Right ventricle myocardium superior (tissue), 1 donor: Measurements from ENCODE around the gene RNF11. TPM values are rescaled to one million over a fixed set of nuclear protein-coding genes. Genes with fewer than 3 reads are reported as not detected.
"Not testable (repeated sequence)": the region's sequence is repeated elsewhere in the genome, so short reads cannot be mapped to it uniquely, and the experiment has no call there.

Experiments used
- ATAC-seq: fragments of 200-7000 bp; cut with Tn5 transposase; one replicate; pipeline ENCODE4 v1.9.1; 2020; ENCODE audit warnings: mild to moderate bottlenecking; ENCODE audit not compliant: poor library complexity
- DNase-seq: peaks from one replicate; pipeline ENCODE4 v3.0.0-alpha.2; 2020
- intact Hi-C: fragments of 100-400 bp; cut with DNase I; formaldehyde crosslinking; loops from one replicate; pipeline ENCODE4 v1.11.2; 2022
- total RNA-seq: library from RNA; stranded (reverse); fragmentation: NEBNext Ultra II Directional; extraction: Animal tissue kit (Norgen Biotek cat#: 25700); gene quantifications from one replicate; pipeline ENCODE4 v1.2.1, GENCODE V29; 2021
- donor health status: DM: no; HTN: yes; CAD: no; lungs with severe emphysema.

Gene RNF11
- total RNA-seq, 1 donor from 2014 or later: 106 TPM

DNA sequence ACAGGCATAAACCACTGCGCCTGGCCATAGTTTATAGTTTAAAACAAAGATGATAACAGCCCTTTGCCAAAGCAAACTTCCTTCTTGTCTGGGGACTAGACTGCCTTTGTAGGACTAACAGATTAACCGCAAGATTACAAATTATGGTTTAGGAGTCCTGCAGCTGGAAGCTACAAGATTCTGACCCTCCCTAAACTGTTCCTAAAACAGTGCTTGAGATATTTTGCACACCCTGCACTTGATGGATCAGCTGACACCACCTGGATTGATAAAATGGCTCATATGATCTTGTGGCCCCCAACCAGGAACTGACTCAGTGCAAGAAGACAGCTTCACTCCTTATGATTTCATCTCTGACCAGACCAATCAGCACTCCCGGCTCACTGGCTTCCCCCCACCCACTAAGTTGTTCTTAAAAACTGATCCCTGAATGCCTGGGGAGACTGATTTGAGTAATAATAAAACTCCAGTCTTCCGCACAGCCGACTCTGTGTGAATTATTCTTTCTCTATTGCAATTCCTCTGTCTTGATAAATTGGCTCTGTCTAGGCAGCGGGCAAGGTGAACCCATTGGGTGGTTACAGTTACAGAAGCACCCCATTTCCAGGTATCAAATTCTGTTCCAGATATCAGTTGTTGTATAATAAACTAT, 13.8 kb upstream of the RNF11 start:
- intact Hi-C loops: no loop called here
- ATAC-seq (no peak), DNase-seq (no peak)

DNA sequence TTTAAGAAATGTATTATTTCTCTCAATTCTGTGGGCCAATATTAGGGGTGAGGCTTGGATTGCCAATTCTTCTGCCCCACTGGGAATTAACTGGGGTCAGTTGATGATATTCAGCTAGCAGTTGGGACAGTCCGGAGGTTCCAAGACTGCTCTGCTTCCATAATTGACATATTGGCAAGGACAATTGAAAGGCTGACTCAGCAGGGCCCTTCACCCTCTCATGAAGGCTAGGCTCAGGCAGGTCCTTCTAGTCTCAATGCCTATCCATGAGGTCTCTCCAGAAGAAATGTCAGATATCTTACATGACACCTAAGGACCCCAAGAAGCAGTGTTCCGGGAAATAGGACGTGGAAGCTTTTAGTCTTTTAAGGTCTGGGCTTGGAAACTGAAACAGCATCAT, 13.3 kb upstream of the RNF11 start:
- DNase-seq: no peak
- no peak for ATAC-seq
- intact Hi-C loops: no loop called here

DNA sequence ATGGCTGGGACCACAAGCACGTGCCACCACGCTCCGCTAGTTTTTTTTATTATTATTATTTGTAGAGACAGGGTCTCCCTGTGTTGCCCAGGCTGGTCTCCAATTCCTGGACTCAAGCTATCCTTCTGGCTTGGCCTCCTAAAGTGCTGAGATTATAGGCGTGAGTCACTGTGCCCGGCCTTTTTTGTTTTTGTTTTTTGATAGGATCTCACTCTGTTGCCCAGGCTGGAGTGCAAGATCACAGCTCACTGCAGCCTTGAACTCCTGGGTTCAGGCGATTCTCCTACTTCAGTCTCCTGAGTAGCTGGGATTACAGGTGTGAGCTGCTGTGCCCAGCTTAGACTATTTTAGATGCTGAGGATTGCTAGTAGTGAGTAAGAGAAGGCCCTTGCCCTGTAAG, 11.8 kb upstream of the RNF11 start:
- DNase-seq (no peak), ATAC-seq (no peak)
- intact Hi-C loops: no loop called here

DNA sequence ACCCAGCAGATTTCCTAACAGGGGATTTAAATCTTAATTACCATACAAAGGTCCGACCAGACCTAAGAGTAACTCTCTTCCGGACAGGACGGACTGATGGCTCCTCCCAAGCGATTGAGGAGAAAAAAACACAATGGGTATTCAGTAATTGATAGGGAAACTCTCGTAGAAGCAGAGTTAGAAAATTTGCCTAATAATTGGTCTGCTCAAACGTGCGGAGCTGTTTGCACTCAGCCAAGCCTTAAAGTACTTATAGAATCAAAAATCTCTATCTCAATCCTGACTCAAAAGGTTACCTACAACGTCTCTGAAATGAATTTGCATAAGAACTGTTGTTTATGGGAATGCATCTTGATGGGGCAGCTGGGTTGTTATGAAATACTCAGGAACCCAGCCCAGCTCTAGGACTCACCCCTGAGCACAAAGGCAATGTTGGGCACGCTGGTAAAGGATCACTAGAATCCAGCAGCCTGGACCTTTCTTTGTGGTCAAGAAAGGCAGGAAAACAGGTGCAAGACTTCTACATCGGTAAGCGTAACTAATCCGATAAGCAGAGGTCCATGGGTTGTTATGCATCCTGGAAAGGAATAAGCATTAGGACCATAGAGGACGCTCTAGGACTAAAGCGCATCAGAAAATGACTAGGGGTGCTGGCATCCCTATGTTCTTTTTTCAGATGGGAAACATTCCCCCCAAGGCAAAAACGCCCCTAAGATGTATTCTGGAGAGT, 8.7 kb upstream of the RNF11 start:
- intact Hi-C loops, ATAC-seq, DNase-seq: not testable (repeated sequence)

DNA sequence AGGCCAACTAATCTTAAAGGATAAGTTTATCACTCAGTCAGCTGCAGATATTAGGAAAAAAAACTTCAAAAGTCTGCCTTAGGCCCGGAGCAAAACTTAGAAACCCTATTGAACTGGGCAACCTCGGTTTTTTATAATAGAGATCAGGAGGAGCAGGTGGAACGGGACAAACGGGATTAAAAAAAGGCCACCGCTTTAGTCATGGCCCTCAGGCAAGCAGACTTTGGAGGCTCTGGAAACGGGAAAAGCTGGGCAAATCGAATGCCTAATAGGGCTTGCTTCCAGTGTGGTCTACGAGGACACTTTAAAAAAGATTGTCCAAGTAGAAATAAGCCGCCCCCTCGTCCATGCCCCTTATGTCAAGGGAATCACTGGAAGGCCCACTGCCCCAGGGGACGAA, 7.6 kb upstream of the RNF11 start:
- intact Hi-C loops, DNase-seq, ATAC-seq: not testable (repeated sequence)

DNA sequence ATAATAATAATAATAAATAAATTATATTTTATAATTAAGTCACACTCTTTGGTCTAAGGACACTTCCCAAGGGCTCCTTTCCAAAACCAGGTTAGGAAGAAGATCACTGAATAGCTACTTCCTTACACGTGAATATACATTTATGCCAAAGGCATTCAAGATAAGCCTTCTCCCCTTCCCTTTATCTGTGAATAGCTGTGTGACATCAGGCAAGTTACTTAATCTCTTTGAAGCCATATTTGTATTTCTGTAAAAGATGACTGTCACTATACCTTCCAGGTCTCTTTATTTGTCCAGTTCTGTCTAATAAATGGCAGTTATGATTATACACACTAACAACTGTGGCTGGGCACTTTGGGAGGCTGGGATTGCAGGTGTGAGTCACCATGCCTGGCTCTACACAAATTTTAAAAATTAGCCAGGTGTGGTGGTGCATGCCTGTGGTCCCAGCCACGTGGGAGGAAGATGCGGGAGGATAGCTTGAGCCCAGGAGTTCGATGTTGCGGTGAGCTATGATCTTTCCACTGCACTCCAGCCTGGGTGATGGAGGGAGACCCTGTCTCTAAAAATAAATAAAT, 5.5 kb upstream of the RNF11 start:
- DNase-seq (no peak), ATAC-seq (no peak)
- intact Hi-C loops: loop anchor here (10.0 kb wide), 1 partner anchor 64 kb away; no protein-coding TSS in a partner anchor

DNA sequence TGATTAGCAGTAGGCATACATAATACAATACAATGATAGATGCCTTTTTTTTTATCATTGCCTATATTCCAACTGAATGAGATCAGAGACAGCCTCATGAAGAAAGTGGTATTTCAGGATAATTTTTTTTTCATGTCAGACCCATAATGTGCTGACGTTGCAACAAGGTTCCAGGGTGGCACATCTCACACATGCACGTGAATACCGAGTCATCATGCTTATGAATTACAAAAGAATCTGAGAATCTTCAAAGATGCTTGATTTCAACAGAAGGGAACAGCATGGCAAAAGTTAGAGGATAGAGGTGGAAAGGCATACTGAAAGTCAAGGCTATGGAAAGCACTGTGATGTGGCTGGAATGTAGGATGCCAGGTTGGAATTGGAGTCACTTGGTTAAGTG, 5.0 kb upstream of the RNF11 start:
- no peak for DNase-seq
- intact Hi-C loops: loop anchor here (10.0 kb wide), 1 partner anchor 64 kb away; no protein-coding TSS in a partner anchor
- no peak for ATAC-seq

DNA sequence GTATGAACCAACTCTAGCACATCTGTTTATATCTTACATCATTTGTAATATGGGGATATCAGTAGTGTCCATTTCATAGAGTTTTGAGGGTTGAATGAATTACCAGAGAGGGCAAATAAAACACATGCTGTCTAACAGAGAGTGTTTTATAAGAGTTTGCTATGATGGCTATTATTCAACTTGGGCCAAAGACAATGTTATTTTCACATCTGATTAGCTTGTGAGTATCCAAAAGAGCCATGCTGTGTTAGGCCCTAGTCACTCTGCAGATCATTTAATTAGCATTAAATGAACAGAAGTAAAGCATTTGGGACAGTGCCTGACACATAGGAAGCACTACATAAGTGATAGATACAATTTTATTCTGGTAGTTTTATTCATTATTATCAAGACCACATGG, 4.2 kb upstream of the RNF11 start:
- intact Hi-C loops: loop anchor here (10.0 kb wide), 1 partner anchor 63 kb away; no protein-coding TSS in a partner anchor
- DNase-seq (no peak), ATAC-seq (no peak)

DNA sequence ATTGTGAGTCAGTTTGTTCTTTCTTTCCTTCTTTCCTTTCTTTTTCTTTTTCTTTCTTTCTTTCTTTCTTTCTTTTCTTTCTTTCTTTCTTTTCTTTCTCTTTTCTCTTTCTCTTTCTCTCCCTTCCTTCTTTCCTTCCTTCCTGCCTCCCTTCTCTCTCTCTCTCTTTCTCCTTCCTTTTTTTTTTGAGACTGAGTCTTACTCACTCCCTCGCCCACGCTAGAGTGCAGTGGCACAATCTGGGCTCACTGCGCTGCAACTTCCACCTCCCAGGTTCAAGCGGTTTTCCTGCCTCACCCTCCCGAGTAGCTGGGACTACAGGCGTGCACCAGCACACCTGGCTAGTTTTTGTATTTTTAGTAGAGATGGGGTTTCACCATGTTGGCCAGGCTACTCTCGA, 1.8 kb upstream of the RNF11 start:
- not testable (repeated sequence) for ATAC-seq, DNase-seq
- intact Hi-C loops: loop anchor here (10.0 kb wide), 1 partner anchor 61 kb away; no protein-coding TSS in a partner anchor

DNA sequence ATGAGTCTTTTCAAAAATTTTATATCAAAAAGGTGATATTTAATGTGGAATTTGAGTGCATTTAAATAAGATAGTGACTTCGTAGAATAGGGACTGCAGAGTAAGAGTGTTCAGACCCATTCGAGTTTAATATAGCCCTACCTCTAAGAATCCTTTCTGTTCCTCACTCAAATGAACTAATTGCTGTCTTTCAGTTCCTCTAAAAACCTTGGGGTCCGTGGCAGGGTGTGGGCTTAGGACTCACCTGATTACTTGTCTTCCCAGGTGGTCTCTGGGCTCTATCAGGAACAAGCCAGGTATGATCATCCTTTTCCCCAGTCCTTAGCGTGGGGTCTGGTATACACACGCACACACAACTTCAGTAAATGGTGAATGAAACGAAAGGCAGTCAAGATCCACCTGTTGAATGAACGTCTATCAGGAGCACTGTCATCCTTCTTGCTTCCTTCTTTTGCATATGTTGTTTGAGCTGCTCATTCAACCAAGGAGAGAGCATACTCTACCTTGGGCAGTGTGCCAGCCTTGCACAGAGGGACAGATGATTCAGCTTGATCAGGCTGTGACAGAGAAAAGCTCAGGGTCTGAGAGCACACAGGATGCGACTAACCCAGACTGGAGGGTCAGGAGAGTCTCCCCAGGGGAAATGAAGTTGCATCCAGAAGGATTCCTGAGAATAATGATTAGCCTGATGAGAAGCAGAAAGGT, 1.2 kb upstream of the RNF11 start:
- ATAC-seq (no peak), DNase-seq (peak; percentile 62)
- intact Hi-C loops: loop anchor here (10.0 kb wide), 1 partner anchor 60 kb away; no protein-coding TSS in a partner anchor

DNA sequence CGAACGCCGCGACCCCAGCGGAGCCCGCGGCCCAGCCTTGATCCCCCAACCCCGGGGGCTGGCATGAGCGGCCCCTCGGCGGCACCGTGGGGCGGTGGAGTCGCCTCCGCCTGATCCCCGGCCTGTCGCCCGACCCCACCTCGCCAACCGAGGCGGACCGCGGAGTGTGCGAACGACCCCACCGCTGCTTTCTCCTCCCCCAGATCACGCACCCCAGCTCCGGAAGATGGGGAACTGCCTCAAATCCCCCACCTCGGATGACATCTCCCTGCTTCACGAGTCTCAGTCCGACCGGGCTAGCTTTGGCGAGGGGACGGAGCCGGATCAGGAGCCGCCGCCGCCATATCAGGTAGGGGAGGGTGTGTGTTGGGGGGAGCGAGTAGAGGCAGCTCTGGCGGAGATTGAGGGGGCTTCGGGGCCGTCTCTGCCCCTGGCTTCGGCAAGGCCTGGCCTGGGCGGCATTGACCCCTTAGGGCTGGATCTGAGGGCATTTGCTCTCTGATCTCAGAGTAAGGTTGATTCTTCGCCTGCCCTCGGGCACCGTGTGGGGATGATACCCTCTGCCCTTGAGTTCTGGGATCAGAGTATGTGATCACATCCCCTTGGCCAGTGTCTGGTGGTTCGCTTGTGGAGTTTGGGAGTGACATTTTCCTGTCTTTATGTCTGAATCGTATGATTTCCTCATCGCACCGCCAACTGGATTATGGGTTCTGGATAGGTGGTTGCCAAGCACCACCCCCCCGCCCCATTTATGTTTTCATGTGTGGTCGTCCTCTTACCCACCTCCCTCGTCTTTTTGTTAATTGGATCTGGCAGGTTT, 668 bp downstream of the RNF11 start:
- peak; percentile 46 for ATAC-seq
- DNase-seq: peak; percentile 59
- intact Hi-C loops: loop anchor here (10.0 kb wide), 1 partner anchor 58 kb away; no protein-coding TSS in a partner anchor

DNA sequence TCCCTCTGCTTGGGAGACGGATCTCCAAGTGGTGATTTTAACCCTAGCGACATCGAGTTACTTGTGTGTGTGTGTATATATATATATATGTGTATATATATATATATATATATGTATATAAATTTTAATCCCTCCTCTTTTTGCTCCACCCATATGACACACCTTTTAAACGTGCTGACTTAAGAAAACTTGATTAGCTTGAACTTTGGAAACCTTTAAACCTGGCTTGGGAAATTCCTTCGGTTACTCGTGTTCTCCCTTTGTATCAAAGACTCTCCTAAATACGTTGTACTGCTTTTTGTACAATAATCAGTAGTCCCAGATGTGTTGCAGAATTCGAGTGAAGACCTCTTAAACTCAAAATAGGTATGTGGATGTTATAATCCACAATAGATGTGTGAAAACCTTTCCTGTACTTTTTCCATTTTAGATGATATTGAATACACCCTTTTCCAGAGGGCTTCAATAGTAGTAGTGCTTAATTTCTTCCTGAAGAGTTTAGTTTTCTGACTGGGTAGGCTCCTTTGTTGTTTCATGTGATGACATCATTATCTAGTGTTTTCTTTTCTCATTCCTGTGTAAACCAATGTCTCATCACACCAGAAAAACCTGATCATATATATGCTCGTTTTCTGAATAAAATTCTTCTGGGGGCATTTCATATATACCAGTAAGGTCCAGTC, 1.4 kb downstream of the RNF11 start:
- DNase-seq: no peak
- no peak for ATAC-seq
- intact Hi-C loops: loop anchor here (10.0 kb wide), 1 partner anchor 57 kb away; no protein-coding TSS in a partner anchor

DNA sequence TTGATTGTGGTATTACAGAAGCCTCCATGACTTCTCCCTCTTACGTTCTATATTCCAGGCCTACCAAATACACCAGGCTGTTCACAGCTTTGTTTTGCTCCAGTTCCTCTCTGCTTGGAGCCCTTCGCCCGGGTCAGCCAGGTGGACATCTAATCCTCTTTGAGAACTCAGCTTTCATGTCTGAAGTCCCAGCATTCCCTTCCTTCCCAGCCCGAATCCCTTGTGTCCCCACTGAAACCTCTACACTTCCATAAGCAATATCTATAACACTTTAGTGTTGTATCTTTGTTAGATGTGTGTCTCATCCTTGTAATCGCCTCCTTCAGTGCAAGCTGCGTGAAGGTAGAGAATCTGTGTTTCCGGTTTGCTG, 1.9 kb downstream of the RNF11 start:
- intact Hi-C loops: loop anchor here (10.0 kb wide), 1 partner anchor 57 kb away; no protein-coding TSS in a partner anchor
- ATAC-seq: no peak
- DNase-seq: no peak

DNA sequence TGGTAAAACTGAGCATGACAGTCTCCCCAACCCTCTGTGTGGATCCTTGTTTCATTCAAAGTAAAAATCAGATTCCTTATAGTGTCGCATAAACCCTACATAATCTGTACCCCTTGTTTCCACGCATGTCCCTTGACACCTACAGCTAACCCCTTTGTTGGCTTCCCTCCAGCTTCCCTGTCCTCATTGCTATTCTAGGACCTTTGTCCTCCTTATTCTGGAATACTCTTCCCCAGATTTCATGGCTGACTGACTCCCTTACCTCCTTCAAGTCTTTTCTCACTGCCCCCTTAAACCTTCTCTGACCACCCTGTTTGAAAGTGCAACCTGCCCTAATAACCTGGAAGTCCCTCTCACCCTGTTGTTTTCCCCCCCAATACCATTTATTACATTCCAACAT, 4.0 kb downstream of the RNF11 start:
- ATAC-seq (no peak), DNase-seq (no peak)
- intact Hi-C loops: no loop called here

DNA sequence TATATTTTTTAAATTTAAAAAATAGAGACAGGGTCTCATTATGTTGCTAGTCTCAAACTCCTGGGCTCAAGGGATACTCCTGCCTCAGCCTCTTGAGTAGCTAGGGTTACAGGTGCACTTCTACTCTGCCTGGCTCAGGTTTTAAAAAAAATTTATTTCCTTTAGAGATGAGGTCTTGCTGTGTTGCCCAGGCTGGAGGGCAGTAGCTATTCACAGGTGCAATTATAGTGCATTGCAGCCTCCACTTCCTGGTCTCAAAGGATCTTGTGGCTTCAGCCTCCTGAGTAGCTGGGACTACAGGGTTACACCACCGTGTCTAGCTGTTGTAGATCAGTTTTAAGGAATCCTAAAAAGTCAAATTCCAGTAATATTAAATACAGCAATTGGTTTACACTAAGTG, 5.0 kb downstream of the RNF11 start:
- DNase-seq: no peak
- no peak for ATAC-seq
- intact Hi-C loops: no loop called here

DNA sequence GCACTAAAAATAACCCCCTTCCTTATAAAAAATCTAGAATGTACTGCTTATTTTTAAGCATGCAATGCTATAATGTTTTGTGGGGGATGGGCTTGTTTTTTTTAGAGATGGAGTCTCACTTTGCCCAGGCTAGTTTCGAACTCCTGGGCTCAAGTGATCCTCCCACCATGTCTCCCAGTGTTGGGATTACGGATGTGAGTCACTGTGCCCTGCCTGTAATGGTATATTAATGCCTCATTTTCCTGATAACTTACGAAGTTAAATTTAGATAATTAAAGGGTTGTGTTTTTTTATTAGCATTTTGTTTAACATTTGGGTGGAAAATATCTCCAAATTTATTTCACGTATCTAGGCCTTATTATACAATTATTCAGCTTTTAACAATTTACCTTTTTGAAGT, 6.5 kb downstream of the RNF11 start:
- DNase-seq (no peak), ATAC-seq (no peak)
- intact Hi-C loops: no loop called here

DNA sequence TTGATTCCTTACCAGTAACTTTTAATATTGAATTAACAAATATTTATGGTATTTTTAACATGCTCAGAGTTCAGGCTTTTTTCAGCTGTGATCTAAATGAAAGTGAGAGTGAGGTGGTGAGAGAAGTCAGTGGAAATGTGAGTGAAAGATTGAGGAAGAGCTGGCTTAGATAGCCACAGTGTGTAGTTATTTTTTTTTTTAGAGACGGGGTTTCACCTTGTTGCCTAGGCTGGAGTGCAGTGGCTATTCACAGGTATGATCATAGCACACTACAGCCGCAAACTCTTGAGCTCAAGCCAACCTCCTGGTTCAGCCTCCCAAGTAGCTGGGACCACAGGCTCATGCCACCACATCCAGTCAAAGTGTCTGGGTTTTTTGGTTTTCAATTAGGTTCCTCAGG, 10.9 kb downstream of the RNF11 start:
- intact Hi-C loops: no loop called here
- ATAC-seq: peak; percentile 24
- DNase-seq: no peak

DNA sequence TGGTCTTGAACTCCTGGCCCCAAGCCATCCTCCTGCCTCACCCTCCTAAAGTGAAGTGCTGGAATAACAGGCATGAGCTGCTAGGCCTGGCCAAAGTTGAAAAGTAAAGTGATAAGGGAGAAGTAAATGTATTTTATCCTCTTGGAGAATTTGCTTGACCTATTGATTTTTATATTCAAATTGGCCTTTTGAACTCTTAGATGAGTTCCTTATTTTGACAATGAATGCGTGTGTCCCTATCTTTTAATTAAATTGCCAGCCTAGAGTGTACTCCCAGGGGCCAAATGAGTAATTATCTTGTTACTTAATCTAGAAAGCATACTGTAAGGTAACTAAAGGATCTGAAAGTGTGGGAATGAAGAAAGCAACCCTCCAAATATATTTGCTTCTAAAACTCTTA, 11.4 kb downstream of the RNF11 start:
- intact Hi-C loops: no loop called here
- ATAC-seq (peak; percentile 7), DNase-seq (no peak)
